ENCODE data around the gene BEAN1.

Gene BEAN1

DNA sequence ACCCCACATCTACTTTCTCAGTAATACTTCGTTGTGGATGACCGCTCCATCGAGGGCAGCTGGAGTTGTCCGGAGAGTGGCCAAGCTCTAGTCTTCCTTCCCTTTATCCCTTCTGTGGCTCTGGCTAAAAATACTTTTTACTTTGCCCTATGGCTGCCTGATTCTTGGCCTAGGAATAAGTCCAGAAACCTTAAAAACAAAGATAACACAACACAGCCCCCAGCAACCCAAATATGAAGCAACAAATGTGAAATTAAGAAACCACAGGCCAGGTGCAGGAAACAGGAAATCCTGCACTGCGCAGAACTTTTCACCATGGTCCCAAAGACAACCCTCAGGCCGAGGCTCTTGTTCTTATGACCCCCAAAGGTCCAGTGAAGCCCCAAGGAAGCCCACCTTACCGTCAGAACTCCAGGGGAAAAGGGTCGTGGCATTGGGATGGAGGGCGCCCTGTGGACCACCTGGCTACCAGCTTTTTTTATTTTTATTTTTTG lies 96.8 kb downstream of the BEAN1 start:
- peak; percentile 37 for DNase-seq

DNA sequence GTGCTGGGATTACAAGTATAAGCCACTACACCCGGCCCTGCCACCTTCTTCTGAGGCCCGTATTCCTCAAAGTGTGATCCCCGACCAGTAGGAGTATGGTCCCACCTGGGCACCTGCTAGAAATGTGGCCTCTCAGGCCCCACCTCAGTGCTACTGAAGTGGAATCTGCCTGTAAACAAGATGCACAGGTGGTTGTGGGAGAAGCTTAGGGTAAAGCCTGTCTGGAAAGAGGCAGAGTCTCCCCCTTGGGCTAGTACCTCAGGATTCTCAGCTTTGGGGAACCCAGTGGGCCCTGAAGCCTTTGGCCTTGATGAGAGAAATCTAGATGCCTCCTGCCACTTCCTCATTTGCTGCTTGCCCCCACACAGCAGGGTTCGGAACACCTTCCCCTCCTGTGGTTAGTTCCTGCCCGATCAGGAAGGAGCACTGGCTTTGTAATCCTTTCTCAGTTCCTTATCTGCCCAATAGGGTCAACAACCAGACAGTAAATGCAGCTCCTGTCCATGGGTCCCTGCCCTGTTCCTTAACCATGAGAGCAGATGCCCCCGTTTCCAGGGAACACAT lies 97.6 kb downstream of the BEAN1 start:
- peak; percentile 31 for DNase-seq

DNA sequence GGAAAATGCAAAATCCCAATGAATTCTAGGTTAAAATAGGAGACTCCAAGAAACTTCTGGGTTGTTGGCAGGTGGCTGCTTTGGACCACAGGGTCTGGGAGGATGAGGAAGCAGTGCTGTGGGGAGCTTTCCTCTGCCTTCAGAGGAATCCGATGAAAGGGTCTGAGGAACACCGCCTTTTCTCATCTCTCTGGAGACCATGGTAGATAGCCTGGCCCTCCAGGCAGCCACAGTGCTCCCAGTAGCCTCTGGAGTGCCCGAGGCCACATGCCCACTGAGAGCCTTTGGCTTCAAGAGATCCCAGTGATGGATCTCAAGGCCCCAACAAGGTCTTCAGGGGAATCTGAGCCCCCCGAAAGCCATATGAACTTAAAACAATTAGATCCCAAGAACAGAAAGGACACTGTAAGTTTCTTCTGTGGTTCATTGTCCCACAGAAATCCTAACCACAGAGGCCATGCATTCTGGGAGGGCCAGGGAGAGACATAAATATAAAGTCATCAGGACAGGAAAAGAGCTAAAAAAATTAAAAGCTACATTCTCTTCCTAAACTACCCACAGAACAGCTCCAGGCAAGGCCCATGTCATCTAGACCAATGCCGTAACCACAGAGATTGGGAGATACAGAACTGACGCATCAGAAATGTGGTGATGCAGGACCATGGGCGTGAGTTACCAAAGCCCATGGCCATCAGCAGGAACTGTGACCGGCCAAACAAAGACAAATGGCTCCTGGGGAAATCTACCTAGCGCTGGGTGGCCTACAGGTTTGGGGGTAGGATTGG lies 98.5 kb downstream of the BEAN1 start:
- no peak for DNase-seq

DNA sequence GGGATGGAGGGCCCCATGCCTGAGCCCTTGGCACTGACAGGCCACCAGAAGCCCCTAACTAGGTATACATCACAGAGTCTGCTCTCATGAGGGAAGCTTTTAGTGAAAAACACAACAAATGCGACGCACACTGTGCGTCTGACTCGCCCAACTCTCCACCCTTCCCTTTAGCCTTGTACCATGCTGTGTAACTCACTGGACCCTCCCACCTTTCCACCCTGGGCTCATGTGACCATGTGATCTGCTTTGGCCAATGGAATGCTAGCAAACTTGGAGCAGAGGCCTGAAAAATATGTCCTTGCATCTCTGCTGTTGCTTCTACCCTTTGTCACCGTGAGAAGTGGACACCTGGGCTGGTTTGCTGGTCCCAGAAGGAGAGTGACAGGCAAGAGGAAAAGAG lies 101.2 kb downstream of the BEAN1 start:
- no peak for DNase-seq

DNA sequence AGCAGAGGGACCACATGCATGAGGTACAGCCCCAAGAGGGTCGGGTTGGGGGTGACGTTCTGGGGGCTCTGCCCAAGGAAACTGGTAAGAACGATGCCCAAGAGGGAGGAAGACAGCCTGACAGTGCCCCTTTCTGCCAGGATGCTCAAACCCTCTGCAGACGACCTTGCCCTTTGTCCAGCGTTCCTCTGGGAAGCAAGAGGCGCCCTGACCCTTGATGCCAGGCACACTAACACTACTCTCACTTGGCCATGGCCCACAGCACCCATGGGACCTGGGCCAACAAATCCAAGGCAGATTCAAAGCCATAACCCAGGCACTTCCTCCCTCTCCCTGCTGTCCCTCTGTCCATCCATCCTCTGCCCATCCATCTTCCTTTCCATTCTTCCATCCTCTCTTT lies 102.4 kb downstream of the BEAN1 start:
- no peak for DNase-seq

Measured in stimulated activated CD4-positive, alpha-beta T cell treated with anti-CD3 and anti-CD28 coated beads, Interleukin-15, amount 100 ng/mL, for 24 hours (primary cell).